Measurements from ENCODE around the gene CBARP.

DNA sequence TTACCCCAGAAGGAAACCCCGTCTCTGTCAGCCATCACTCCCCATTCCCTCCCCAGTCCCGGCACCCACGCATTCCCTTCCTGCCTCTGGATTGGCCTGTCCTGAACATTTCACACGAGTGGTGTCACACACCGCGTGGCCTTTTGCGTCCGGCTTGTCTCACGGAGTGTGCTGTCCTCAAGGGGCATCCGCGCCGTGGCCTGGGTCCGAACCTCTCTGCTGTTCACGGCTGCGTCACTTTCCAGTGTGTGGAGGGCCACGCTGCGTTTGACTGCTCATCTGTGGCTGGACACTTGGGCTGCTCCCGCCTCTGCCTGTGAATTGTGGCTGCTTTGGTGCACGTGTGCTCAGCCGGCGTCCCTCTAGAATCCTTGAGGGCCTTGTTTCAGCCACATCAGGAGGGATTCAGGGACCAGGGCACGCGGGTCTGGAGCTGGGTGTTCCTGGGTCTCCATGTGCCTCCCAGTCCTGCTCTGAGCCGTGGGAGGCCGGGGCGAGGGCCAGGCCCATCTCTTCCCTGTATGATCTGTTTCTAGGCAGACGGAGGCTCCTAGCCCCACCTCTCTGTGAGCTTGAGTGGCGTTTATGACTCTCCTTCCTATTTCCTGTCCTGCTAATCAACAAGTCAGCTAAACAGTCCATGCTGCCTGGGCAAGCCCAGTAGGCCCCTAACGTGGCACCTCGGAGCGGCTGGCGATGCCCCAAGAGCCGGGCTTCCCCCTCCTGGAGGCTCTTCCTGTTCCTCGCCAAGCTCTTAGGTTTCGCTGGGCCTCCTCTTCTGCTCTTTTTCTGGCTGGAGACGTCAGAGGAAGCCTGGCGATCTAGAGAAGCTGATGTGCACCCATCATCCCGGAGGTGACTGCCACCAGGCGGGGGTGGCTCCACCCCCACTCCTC lies 24.2 kb downstream of the CBARP start:
- TF ChIP-seq, protein P1, sequence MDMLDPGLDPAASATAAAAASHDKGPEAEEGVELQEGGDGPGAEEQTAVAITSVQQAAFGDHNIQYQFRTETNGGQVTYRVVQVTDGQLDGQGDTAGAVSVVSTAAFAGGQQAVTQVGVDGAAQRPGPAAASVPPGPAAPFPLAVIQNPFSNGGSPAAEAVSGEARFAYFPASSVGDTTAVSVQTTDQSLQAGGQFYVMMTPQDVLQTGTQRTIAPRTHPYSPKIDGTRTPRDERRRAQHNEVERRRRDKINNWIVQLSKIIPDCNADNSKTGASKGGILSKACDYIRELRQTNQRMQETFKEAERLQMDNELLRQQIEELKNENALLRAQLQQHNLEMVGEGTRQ (IDR thresholded peaks at IDR 0.05; ENCODE audit: low read depth, low read length): no peak
- TF ChIP-seq SMC3 (IDR thresholded peaks at IDR 0.05; ENCODE audit: low read depth, low read length) (no peak), CTCF (conservative IDR thresholded peaks at IDR 0.05; ENCODE audit: low read depth, low read length) (no peak), RFX5 (IDR thresholded peaks at IDR 0.05; ENCODE audit: low read depth, low read length) (0 out of 2 replicates have a peak, but pooled peaks have one; percentile 10), CHD1 (IDR thresholded peaks at IDR 0.05; ENCODE audit: low read depth, low read length) (no peak), FOS (IDR thresholded peaks at IDR 0.05; ENCODE audit: low read depth, low read length) (no peak), RCOR1 (IDR thresholded peaks at IDR 0.05; ENCODE audit: insufficient replicate concordance, low read length) (no peak), RAD21 (IDR thresholded peaks at IDR 0.05; ENCODE audit: low read length) (no peak), POLR2A (IDR thresholded peaks at IDR 0.05; ENCODE audit: low read depth, low read length) (no peak), BHLHE40 (IDR thresholded peaks at IDR 0.05; ENCODE audit: low read depth, low read length) (no peak), MXI1 (IDR thresholded peaks at IDR 0.05; ENCODE audit: borderline replicate concordance, low read depth, low read length) (no peak), NFE2L2 (IDR thresholded peaks at IDR 0.05; ENCODE audit: low read depth, low read length) (no peak), CEBPB (IDR thresholded peaks at IDR 0.05; ENCODE audit: low read depth, low read length) (no peak)
- TF ChIP-seq, protein P2, sequence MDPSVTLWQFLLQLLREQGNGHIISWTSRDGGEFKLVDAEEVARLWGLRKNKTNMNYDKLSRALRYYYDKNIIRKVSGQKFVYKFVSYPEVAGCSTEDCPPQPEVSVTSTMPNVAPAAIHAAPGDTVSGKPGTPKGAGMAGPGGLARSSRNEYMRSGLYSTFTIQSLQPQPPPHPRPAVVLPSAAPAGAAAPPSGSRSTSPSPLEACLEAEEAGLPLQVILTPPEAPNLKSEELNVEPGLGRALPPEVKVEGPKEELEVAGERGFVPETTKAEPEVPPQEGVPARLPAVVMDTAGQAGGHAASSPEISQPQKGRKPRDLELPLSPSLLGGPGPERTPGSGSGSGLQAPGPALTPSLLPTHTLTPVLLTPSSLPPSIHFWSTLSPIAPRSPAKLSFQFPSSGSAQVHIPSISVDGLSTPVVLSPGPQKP (IDR thresholded peaks at IDR 0.05; ENCODE audit: borderline replicate concordance, low read depth, low read length): no peak
